K562 (cell line): ENCODE measurements around the gene GRIK1. TPM values are rescaled to one million over a fixed set of nuclear protein-coding genes. Genes with fewer than 3 reads are reported as not detected.

Experiments
- AFF1 ChIP-seq, 2 experiments: fragments of 450-650 bp; IDR thresholded peaks; 2 replicates each; pipeline ENCODE4 v1.6.1; 2018; ENCODE audit warnings: mild to moderate bottlenecking in 2 of 2, low read depth in 1 of 2; ENCODE audit not compliant: partially characterized antibody in 2 of 2
- E2F1 ChIP-seq: sonication (generic); formaldehyde crosslinking; IDR thresholded peaks from 2 replicates; pipeline ENCODE4 v1.8.1; 2023; ENCODE audit warnings: mild to moderate bottlenecking, missing genetic modification reagents, moderate library complexity
- EP300 ChIP-seq: IDR thresholded peaks from 2 replicates; pipeline ENCODE4 v1.6.1; 2012; ENCODE audit warnings: low read length, improper control_type of control experiment
- MTA2 ChIP-seq: fragments of 450-650 bp; IDR thresholded peaks from 2 replicates; pipeline ENCODE4 v1.6.1; 2016; ENCODE audit warnings: low read depth
- PCBP1 ChIP-seq: fragments of 200-400 bp; formaldehyde crosslinking; IDR thresholded peaks from 2 replicates; pipeline ENCODE4 v1.6.1; 2018; ENCODE audit warnings: mild to moderate bottlenecking, low read depth, low read length; ENCODE audit not compliant: poor library complexity, severe bottlenecking
- PHB2 ChIP-seq: fragments of 450-650 bp; IDR thresholded peaks from 2 replicates; pipeline ENCODE4 v1.6.1; 2017; ENCODE audit warnings: low read depth
- RBM34 ChIP-seq: fragments of 200-400 bp; formaldehyde crosslinking; IDR thresholded peaks from 2 replicates; pipeline ENCODE4 v1.6.1; 2018; ENCODE audit warnings: low read length, borderline replicate concordance; ENCODE audit not compliant: insufficient read depth
- SMAD1 ChIP-seq: fragments of 150-350 bp; IDR thresholded peaks from 2 replicates; pipeline ENCODE4 v1.6.1; 2014; ENCODE audit warnings: low read length, low read depth; ENCODE audit not compliant: partially characterized antibody
- SMARCA4 ChIP-seq: fragments of 450-650 bp; IDR thresholded peaks from 2 replicates; pipeline ENCODE4 v1.6.1; 2016
- ZBTB40 ChIP-seq, 2 experiments: fragments of 450-650 bp in 1 of 2; sonication (generic) in 1 of 2; formaldehyde crosslinking in 1 of 2; IDR thresholded peaks; 2 replicates each; pipeline versions ENCODE4 v1.7.1 to v1.9.0; 2016 to 2022; ENCODE audit warnings: inconsistent platforms in 1 of 2, mild to moderate bottlenecking in 1 of 2, missing genetic modification reagents in 1 of 2
- ZNF280A ChIP-seq: fragments of 450-650 bp; IDR thresholded peaks from 2 replicates; pipeline ENCODE4 v1.6.1; 2018; ENCODE audit warnings: mild to moderate bottlenecking, low read depth; ENCODE audit not compliant: partially characterized antibody
- ZNF384 ChIP-seq: IDR thresholded peaks from 2 replicates; pipeline ENCODE4 v1.6.1; 2012; ENCODE audit warnings: low read depth, low read length, improper control_type of control experiment
- polyA plus RNA-seq, 8 experiments: library from polyadenylated mRNA; depleted of rRNA in 4 of 8; stranded (reverse) in 5 of 8; unstranded in 3 of 8; fragments of >200 nt; fragmentation: Nextera tagmentation in 2 of 8; fragmentation: Illumina TruSeq in 1 of 8; extraction: Ambion mirVana in 2 of 8; extraction: Trizol in 1 of 8; gene quantifications; 2 replicates each; pipeline versions ENCODE4 v1.2.1 to v1.2.3, GENCODE V29; 2011 to 2014; ENCODE audit warnings: inconsistent platforms in 1 of 8, missing spikeins in 1 of 8
- total RNA-seq, 7 experiments: library from RNA; depleted of rRNA in 6 of 7; stranded (reverse); fragments of >200 nt in 6 of 7; fragmentation: Illumina TruSeq in 2 of 7; extraction: Trizol in 2 of 7; gene quantifications; 2 replicates each; pipeline versions ENCODE4 v1.2.1 to v1.2.3, GENCODE V29; 2011 to 2021; ENCODE audit warnings: low replicate concordance in 1 of 7

The GRIK1 gene
- total and polyA plus RNA-seq, 9 of the 15 experiments (the other 6 are each of a cell fraction or from before 2014, with no cell fraction given), result 0.17 to 2.8 (median 0.53) TPM

- TF ChIP-seq ZBTB40 (IDR thresholded peaks at IDR 0.05) (no peak), ZBTB40 (CRISPR knock-in tag; IDR thresholded peaks at IDR 0.05) (no peak), SMAD1 (no peak), PHB2 (0 out of 2 replicates have a peak, but pooled peaks have one; percentile 6), EP300 (peak; percentile 72; the same call in 1 of the 2 replicates), SMARCA4 (peak; percentile 26; the same call in 1 of the 2 replicates), PCBP1 (no peak), ZNF280A (no peak), AFF1 (IDR thresholded peaks at IDR 0.05; ENCODE audit: low read depth in 1 of 2, partially characterized antibody in 2 of 2) (no peak), ZNF384 (no peak), E2F1 (no peak), MTA2 (peak; percentile 32; the same call in 1 of the 2 replicates), RBM34 (no peak)
Observed at GRCh38 chr21:29654203-29654602, 285.6 kb downstream of the GRIK1 start (continued).
